ENCODE measurements around the gene CAV1.
"Not testable (repeated sequence)": the region's sequence is repeated elsewhere in the genome, so short reads cannot be mapped to it uniquely, and the experiment has no call there.

The CAV1 gene

GRCh38 chr7:116524609-116525297 is at the start of gene CAV1:
Gene CAV1, plus strand, starts transcription at chr7:116525036. Its CDS starts 27 bp downstream, at chr7:116525063.
- peaks cover 24 to 25% of the 10 kb centered on the region in 2 donors for H3K27me3 ChIP-seq (ENCODE audit: control insufficient read depth in 2 of 2, insufficient read depth in 2 of 2, low read length in 2 of 2)
- H3K4me1 ChIP-seq (ENCODE audit: control insufficient read depth in 2 of 2, insufficient read depth in 2 of 2, low read length in 2 of 2), result peaks cover 17 to 20% of the 10 kb centered on the region in 2 donors
- H3K36me3 ChIP-seq (ENCODE audit: control insufficient read depth in 2 of 2, insufficient read depth in 2 of 2, low read length in 2 of 2), result no peaks in the 10 kb centered on the region
- peak within 1 kb of the TSS; percentile 68 to 75 for H3K9ac ChIP-seq (ENCODE audit: low read depth in 1 of 2, low read length in 2 of 2)
- peak within 1 kb of the TSS; percentile 81 to 85 for H3K27ac ChIP-seq (ENCODE audit: low read depth in 2 of 2, low read length in 2 of 2)
- H3K9me3 ChIP-seq (ENCODE audit: control insufficient read depth in 2 of 2, low read length in 2 of 2), result no peaks in the 10 kb centered on the region
- peak within 1 kb of the TSS; percentile 72 to 82 for H3K4me3 ChIP-seq (ENCODE audit: low read length in 2 of 2)

GRCh38 chr7:116477625-116478024 is 47.2 kb upstream of the CAV1 start:
- Histone ChIP-seq H3K9ac (ENCODE audit: low read depth in 1 of 2, low read length in 2 of 2) (no peak overlapping the region), H3K9me3 (ENCODE audit: control insufficient read depth in 2 of 2, low read length in 2 of 2) (no peaks in the 10 kb centered on the region), H3K27ac (ENCODE audit: low read depth in 2 of 2, low read length in 2 of 2) (no peak overlapping the region), H3K27me3 (ENCODE audit: control insufficient read depth in 2 of 2, insufficient read depth in 2 of 2, low read length in 2 of 2) (no peaks in the 10 kb centered on the region), H3K36me3 (ENCODE audit: control insufficient read depth in 2 of 2, insufficient read depth in 2 of 2, low read length in 2 of 2) (no peaks in the 10 kb centered on the region), H3K4me1 (ENCODE audit: control insufficient read depth in 2 of 2, insufficient read depth in 2 of 2, low read length in 2 of 2) (no peaks in the 10 kb centered on the region), H3K4me3 (ENCODE audit: low read length in 2 of 2) (no peak overlapping the region)

- no peak overlapping the region for H3K9ac ChIP-seq (ENCODE audit: low read depth in 1 of 2, low read length in 2 of 2)
- H3K4me3 ChIP-seq (ENCODE audit: low read length in 2 of 2), result no peak overlapping the region
Observed at GRCh38 chr7:116478834-116479233, 46.0 kb upstream of the CAV1 start.

GRCh38 chr7:116483271-116483942 is 41.4 kb upstream of the CAV1 start:
- Histone ChIP-seq H3K9me3 (ENCODE audit: control insufficient read depth in 2 of 2, low read length in 2 of 2) (no peaks in the 10 kb centered on the region), H3K4me1 (ENCODE audit: control insufficient read depth in 2 of 2, insufficient read depth in 2 of 2, low read length in 2 of 2) (peaks cover 0 to 2% of the 10 kb centered on the region in 2 donors), H3K4me3 (ENCODE audit: low read length in 2 of 2) (no peak overlapping the region), H3K27me3 (ENCODE audit: control insufficient read depth in 2 of 2, insufficient read depth in 2 of 2, low read length in 2 of 2) (no peaks in the 10 kb centered on the region), H3K9ac (ENCODE audit: low read depth in 1 of 2, low read length in 2 of 2) (no peak overlapping the region), H3K27ac (ENCODE audit: low read depth in 2 of 2, low read length in 2 of 2) (no peak overlapping the region), H3K36me3 (ENCODE audit: control insufficient read depth in 2 of 2, insufficient read depth in 2 of 2, low read length in 2 of 2) (no peaks in the 10 kb centered on the region)

More at GRCh38 chr7:116478834-116479233, 46.0 kb upstream of the CAV1 start:
- Histone ChIP-seq H3K4me1 (ENCODE audit: control insufficient read depth in 2 of 2, insufficient read depth in 2 of 2, low read length in 2 of 2) (no peaks in the 10 kb centered on the region), H3K9me3 (ENCODE audit: control insufficient read depth in 2 of 2, low read length in 2 of 2) (no peaks in the 10 kb centered on the region), H3K36me3 (ENCODE audit: control insufficient read depth in 2 of 2, insufficient read depth in 2 of 2, low read length in 2 of 2) (no peaks in the 10 kb centered on the region), H3K27ac (ENCODE audit: low read depth in 2 of 2, low read length in 2 of 2) (no peak overlapping the region), H3K27me3 (ENCODE audit: control insufficient read depth in 2 of 2, insufficient read depth in 2 of 2, low read length in 2 of 2) (no peaks in the 10 kb centered on the region)

GRCh38 chr7:116484389-116484788 is 40.4 kb upstream of the CAV1 start:
- not testable (repeated sequence) for H3K27me3 ChIP-seq (ENCODE audit: control insufficient read depth in 2 of 2, insufficient read depth in 2 of 2, low read length in 2 of 2)

GRCh38 chr7:116487907-116488521 is 36.8 kb upstream of the CAV1 start:
- no peak overlapping the region for H3K4me3 ChIP-seq (ENCODE audit: low read length in 2 of 2)
- peaks cover 0 to 2% of the 10 kb centered on the region in 2 donors for H3K4me1 ChIP-seq (ENCODE audit: control insufficient read depth in 2 of 2, insufficient read depth in 2 of 2, low read length in 2 of 2)
- H3K9me3 ChIP-seq (ENCODE audit: control insufficient read depth in 2 of 2, low read length in 2 of 2), result no peaks in the 10 kb centered on the region
- H3K36me3 ChIP-seq (ENCODE audit: control insufficient read depth in 2 of 2, insufficient read depth in 2 of 2, low read length in 2 of 2), result no peaks in the 10 kb centered on the region
- H3K27me3 ChIP-seq (ENCODE audit: control insufficient read depth in 2 of 2, insufficient read depth in 2 of 2, low read length in 2 of 2), result no peaks in the 10 kb centered on the region
- H3K27ac ChIP-seq (ENCODE audit: low read depth in 2 of 2, low read length in 2 of 2), result no peak overlapping the region
- no peak overlapping the region for H3K9ac ChIP-seq (ENCODE audit: low read depth in 1 of 2, low read length in 2 of 2)

More at GRCh38 chr7:116484389-116484788, 40.4 kb upstream of the CAV1 start:
- H3K9me3 ChIP-seq (ENCODE audit: control insufficient read depth in 2 of 2, low read length in 2 of 2); H3K27ac ChIP-seq (ENCODE audit: low read depth in 2 of 2, low read length in 2 of 2); H3K4me3 ChIP-seq (ENCODE audit: low read length in 2 of 2); H3K4me1 ChIP-seq (ENCODE audit: control insufficient read depth in 2 of 2, insufficient read depth in 2 of 2, low read length in 2 of 2); H3K9ac ChIP-seq (ENCODE audit: low read depth in 1 of 2, low read length in 2 of 2); H3K36me3 ChIP-seq (ENCODE audit: control insufficient read depth in 2 of 2, insufficient read depth in 2 of 2, low read length in 2 of 2): not testable (repeated sequence)

- no peaks in the 10 kb centered on the region for H3K9me3 ChIP-seq (ENCODE audit: control insufficient read depth in 2 of 2, low read length in 2 of 2)
Observed at GRCh38 chr7:116490351-116490750, 34.5 kb upstream of the CAV1 start.

GRCh38 chr7:116491887-116492653 is 32.8 kb upstream of the CAV1 start:
- no peaks in the 10 kb centered on the region for H3K9me3 ChIP-seq (ENCODE audit: control insufficient read depth in 2 of 2, low read length in 2 of 2)
- H3K27ac ChIP-seq (ENCODE audit: low read depth in 2 of 2, low read length in 2 of 2), result no peak overlapping the region
- H3K9ac ChIP-seq (ENCODE audit: low read depth in 1 of 2, low read length in 2 of 2), result no peak overlapping the region
- no peak overlapping the region for H3K4me3 ChIP-seq (ENCODE audit: low read length in 2 of 2)
- H3K4me1 ChIP-seq (ENCODE audit: control insufficient read depth in 2 of 2, insufficient read depth in 2 of 2, low read length in 2 of 2), result peaks cover 0 to 2% of the 10 kb centered on the region in 2 donors
- H3K36me3 ChIP-seq (ENCODE audit: control insufficient read depth in 2 of 2, insufficient read depth in 2 of 2, low read length in 2 of 2), result no peaks in the 10 kb centered on the region
- H3K27me3 ChIP-seq (ENCODE audit: control insufficient read depth in 2 of 2, insufficient read depth in 2 of 2, low read length in 2 of 2), result no peaks in the 10 kb centered on the region

More at GRCh38 chr7:116490351-116490750, 34.5 kb upstream of the CAV1 start:
- Histone ChIP-seq H3K4me3 (ENCODE audit: low read length in 2 of 2) (no peak overlapping the region), H3K27me3 (ENCODE audit: control insufficient read depth in 2 of 2, insufficient read depth in 2 of 2, low read length in 2 of 2) (no peaks in the 10 kb centered on the region), H3K36me3 (ENCODE audit: control insufficient read depth in 2 of 2, insufficient read depth in 2 of 2, low read length in 2 of 2) (no peaks in the 10 kb centered on the region), H3K9ac (ENCODE audit: low read depth in 1 of 2, low read length in 2 of 2) (no peak overlapping the region), H3K4me1 (ENCODE audit: control insufficient read depth in 2 of 2, insufficient read depth in 2 of 2, low read length in 2 of 2) (peaks cover 0 to 2% of the 10 kb centered on the region in 2 donors), H3K27ac (ENCODE audit: low read depth in 2 of 2, low read length in 2 of 2) (no peak overlapping the region)

GRCh38 chr7:116492654-116493109 is 32.2 kb upstream of the CAV1 start:
- no peak overlapping the region for H3K9ac ChIP-seq (ENCODE audit: low read depth in 1 of 2, low read length in 2 of 2)
- H3K36me3 ChIP-seq (ENCODE audit: control insufficient read depth in 2 of 2, insufficient read depth in 2 of 2, low read length in 2 of 2), result no peaks in the 10 kb centered on the region
- no peaks in the 10 kb centered on the region for H3K9me3 ChIP-seq (ENCODE audit: control insufficient read depth in 2 of 2, low read length in 2 of 2)
- H3K27ac ChIP-seq (ENCODE audit: low read depth in 2 of 2, low read length in 2 of 2), result no peak overlapping the region
- no peaks in the 10 kb centered on the region for H3K27me3 ChIP-seq (ENCODE audit: control insufficient read depth in 2 of 2, insufficient read depth in 2 of 2, low read length in 2 of 2)
- no peaks in the 10 kb centered on the region for H3K4me1 ChIP-seq (ENCODE audit: control insufficient read depth in 2 of 2, insufficient read depth in 2 of 2, low read length in 2 of 2)
- H3K4me3 ChIP-seq (ENCODE audit: low read length in 2 of 2), result no peak overlapping the region

Measured in mucosa of rectum (tissue), 2 donors.